ENCODE measurements around the gene CA9. TPM values are rescaled to one million over a fixed set of nuclear protein-coding genes. Genes with fewer than 3 reads are reported as not detected.

CA9 gene
- total RNA-seq, 1 experiment from 2014 or later = 8.5 TPM

- ATAC-seq = no peak
- DNase-seq (ENCODE audit: low read depth, low spot score) = no peak
- Histone ChIP-seq H3K9me2 (ENCODE audit: insufficient read depth) (no peaks in the 10 kb centered on the region), H3K36me3 (ENCODE audit: control insufficient read depth in 1 of 2, insufficient read depth in 2 of 2, low read length in 2 of 2) (no peaks in the 10 kb centered on the region), H3K4me1 (ENCODE audit: control insufficient read depth in 1 of 2, insufficient read depth in 2 of 2, low read length in 2 of 2) (peaks cover 0 to 11% of the 10 kb centered on the region in 2 experiments; a peak in 2 of 4 replicates), H3K4me3 (replicated peaks in 1 of 2; ENCODE audit: low read depth in 1 of 2, low read length in 2 of 2) (no peak overlapping the region), H3K9ac (ENCODE audit: low read length) (no peak overlapping the region), H3K9me3 (ENCODE audit: control insufficient read depth in 1 of 2, insufficient read depth in 1 of 2, low read depth in 1 of 2, low read length in 2 of 2) (no peaks in the 10 kb centered on the region), H2AFZ (ENCODE audit: low read depth, low read length, poor library complexity, severe bottlenecking) (no peak overlapping the region), H4K20me1 (ENCODE audit: insufficient read depth) (no peaks in the 10 kb centered on the region), H3K27ac (ENCODE audit: low read depth, low read length) (no peak overlapping the region), H3K4me2 (ENCODE audit: low read length) (no peak overlapping the region), H3K79me2 (ENCODE audit: insufficient read depth, low read length) (no peaks in the 10 kb centered on the region), H3K27me3 (ENCODE audit: insufficient read depth, low read length) (no peaks in the 10 kb centered on the region)
- CTCF ChIA-PET = no interaction called here
- no peak for TF ChIP-seq TCF7L2 (IDR thresholded peaks at IDR 0.05; ENCODE audit: borderline replicate concordance, extremely low read depth, insufficient read depth, insufficient read length)
- no peak for TF ChIP-seq CBX3 (IDR thresholded peaks at IDR 0.05; ENCODE audit: low read depth)
- TF ChIP-seq SIN3A (IDR thresholded peaks at IDR 0.05; ENCODE audit: low read depth) = no peak
- no peak for TF ChIP-seq SRF (IDR thresholded peaks at IDR 0.05; ENCODE audit: low read depth)
- no peak for TF ChIP-seq EZH2phosphoT487 (IDR thresholded peaks at IDR 0.05; ENCODE audit: borderline replicate concordance)
- no peak for TF ChIP-seq POLR2AphosphoS5 (IDR thresholded peaks at IDR 0.05; ENCODE audit: low read depth, low read length)
- intact Hi-C loops (cut with micrococcal nuclease) = no loop called here
- RAD21 ChIA-PET (ENCODE audit: low non-redundant PET in 1 of 2, low total read pairs in 2 of 2, uncharacterized antibody in 2 of 2, unreplicated experiment in 2 of 2) = no interaction called here
- POLR2A ChIA-PET = no interaction called here
- BruUV-seq (replicated peaks) = no TSS peak
These were observed 2.1 kb downstream of the CA9 start for GRCh38 chr9:35675732-35676392.

GRCh38 chr9:35679091-35679490 is 5.4 kb downstream of the CA9 start:
- H3K4me3 ChIP-seq (replicated peaks in 1 of 2; ENCODE audit: low read depth in 1 of 2, low read length in 2 of 2) = no peak overlapping the region
- POLR2A ChIA-PET = interaction anchor here (2.3 kb wide), 1 partner anchor 10 kb away, joined by 15 read pairs; the partner anchor contains the start of gene TPM2
- RAD21 ChIA-PET (ENCODE audit: low non-redundant PET in 1 of 2, low total read pairs in 2 of 2, uncharacterized antibody in 2 of 2, unreplicated experiment in 2 of 2) = interaction anchor here in 1 of 2 experiments (0.6 kb wide), 1 partner anchor 51 kb away, joined by 3 read pairs; no protein-coding TSS in a partner anchor
- peaks cover 16 to 22% of the 10 kb centered on the region in 2 experiments; a peak in 3 of 4 replicates for H3K36me3 ChIP-seq (ENCODE audit: control insufficient read depth in 1 of 2, insufficient read depth in 2 of 2, low read length in 2 of 2)
- H4K20me1 ChIP-seq (ENCODE audit: insufficient read depth) = no peaks in the 10 kb centered on the region
- CTCF ChIA-PET = interaction anchor here (1.4 kb wide), 1 partner anchor 17 kb away, joined by 4 read pairs; no protein-coding TSS in a partner anchor
- no peaks in the 10 kb centered on the region for H3K79me2 ChIP-seq (ENCODE audit: insufficient read depth, low read length)
- no peak overlapping the region for H3K4me2 ChIP-seq (ENCODE audit: low read length)
- H3K27me3 ChIP-seq (ENCODE audit: insufficient read depth, low read length) = no peaks in the 10 kb centered on the region
- no peaks in the 10 kb centered on the region for H3K9me3 ChIP-seq (ENCODE audit: control insufficient read depth in 1 of 2, insufficient read depth in 1 of 2, low read depth in 1 of 2, low read length in 2 of 2)
- no peak overlapping the region for H2AFZ ChIP-seq (ENCODE audit: low read depth, low read length, poor library complexity, severe bottlenecking)
- H3K9ac ChIP-seq (ENCODE audit: low read length) = no peak overlapping the region
- no peaks in the 10 kb centered on the region for H3K9me2 ChIP-seq (ENCODE audit: insufficient read depth)
- DNase-seq (ENCODE audit: low read depth, low spot score) = no peak
- no peaks in the 10 kb centered on the region for H3K4me1 ChIP-seq (ENCODE audit: control insufficient read depth in 1 of 2, insufficient read depth in 2 of 2, low read length in 2 of 2)
- intact Hi-C loops (cut with micrococcal nuclease) = no loop called here
- H3K27ac ChIP-seq (ENCODE audit: low read depth, low read length) = no peak overlapping the region
- ATAC-seq = no peak
- BruUV-seq (replicated peaks) = no TSS peak
- TF ChIP-seq, protein P1, sequence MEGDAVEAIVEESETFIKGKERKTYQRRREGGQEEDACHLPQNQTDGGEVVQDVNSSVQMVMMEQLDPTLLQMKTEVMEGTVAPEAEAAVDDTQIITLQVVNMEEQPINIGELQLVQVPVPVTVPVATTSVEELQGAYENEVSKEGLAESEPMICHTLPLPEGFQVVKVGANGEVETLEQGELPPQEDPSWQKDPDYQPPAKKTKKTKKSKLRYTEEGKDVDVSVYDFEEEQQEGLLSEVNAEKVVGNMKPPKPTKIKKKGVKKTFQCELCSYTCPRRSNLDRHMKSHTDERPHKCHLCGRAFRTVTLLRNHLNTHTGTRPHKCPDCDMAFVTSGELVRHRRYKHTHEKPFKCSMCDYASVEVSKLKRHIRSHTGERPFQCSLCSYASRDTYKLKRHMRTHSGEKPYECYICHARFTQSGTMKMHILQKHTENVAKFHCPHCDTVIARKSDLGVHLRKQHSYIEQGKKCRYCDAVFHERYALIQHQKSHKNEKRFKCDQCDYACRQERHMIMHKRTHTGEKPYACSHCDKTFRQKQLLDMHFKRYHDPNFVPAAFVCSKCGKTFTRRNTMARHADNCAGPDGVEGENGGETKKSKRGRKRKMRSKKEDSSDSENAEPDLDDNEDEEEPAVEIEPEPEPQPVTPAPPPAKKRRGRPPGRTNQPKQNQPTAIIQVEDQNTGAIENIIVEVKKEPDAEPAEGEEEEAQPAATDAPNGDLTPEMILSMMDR (IDR thresholded peaks at IDR 0.05 in 2 of 3, conservative IDR thresholded peaks at IDR 0.05 in 1 of 3; ENCODE audit: borderline replicate concordance in 1 of 3, insufficient read depth in 1 of 3, low read depth in 2 of 3, low read length in 2 of 3) = no peak
- TF ChIP-seq ATF3 (IDR thresholded peaks at IDR 0.05) (no peak), YY1 (IDR thresholded peaks at IDR 0.05; ENCODE audit: extremely low read depth, insufficient replicate concordance, low read depth, low read length) (no peak), JUND (IDR thresholded peaks at IDR 0.05) (no peak), ZFX (IDR thresholded peaks at IDR 0.05) (no peak), REST (IDR thresholded peaks at IDR 0.05; ENCODE audit: low read depth) (no peak), RAD21 (IDR thresholded peaks at IDR 0.05; ENCODE audit: low read depth) (no peak), EGR1 (IDR thresholded peaks at IDR 0.05; ENCODE audit: low read depth) (no peak)
- TF ChIP-seq, protein P2, sequence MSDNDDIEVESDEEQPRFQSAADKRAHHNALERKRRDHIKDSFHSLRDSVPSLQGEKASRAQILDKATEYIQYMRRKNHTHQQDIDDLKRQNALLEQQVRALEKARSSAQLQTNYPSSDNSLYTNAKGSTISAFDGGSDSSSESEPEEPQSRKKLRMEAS (IDR thresholded peaks at IDR 0.05) = no peak

Measured in HCT116 (cell line).